ENCODE data around the gene UVSSA.

UVSSA gene

DNA sequence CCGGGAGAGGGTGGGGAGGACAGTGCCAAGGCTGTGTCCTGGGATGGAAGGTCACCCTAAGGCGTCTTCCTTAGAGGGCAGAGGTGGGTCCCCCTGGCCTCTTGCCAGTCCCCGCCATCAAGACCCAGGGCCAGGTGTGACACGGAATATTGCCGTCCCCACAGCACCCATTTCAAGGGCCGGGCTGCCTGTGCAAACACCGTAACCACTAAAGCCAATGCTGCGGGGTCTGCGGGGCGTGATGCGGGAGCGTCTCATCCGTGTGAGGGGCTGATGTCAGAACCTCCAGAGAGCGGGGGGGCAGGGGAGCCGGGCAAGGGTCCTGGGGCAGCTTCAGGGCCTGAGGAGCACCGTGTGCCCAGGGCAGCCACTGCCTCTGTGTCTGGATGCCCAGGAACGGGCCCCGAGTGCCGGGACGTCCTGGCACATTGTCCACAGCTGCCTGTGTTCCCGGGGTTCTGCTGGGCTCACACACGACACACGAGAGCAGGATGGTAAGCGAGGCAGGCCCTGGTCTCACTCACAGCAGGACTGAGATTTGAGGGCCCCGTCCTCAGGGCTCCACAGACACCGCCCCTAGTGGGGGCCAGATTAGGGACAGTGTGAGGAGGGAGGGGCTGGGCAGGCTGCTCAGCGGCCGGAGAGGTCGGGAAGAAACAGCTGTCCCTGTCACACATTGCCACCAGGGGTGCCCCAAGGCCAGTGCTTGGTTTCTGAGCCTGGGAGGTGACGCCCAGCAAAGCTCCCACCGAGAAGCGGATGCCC is 30.0 kb downstream of the UVSSA start:
- no peak overlapping the region for H3K4me3 ChIP-seq
- H3K9me3 ChIP-seq (ENCODE audit: low read depth, low read length), result no peaks in the 10 kb centered on the region
- no peak overlapping the region for H3K9ac ChIP-seq (ENCODE audit: insufficient read length)
- H3K27ac ChIP-seq, result no peak overlapping the region
- no peak for TF ChIP-seq EZH2 (IDR thresholded peaks at IDR 0.05)
- no peak for TF ChIP-seq FOXP2 (optimal IDR thresholded peaks at IDR 0.05; ENCODE audit: control extremely low read depth, extremely low read length, insufficient read depth)
- TF ChIP-seq POLR2AphosphoS5 (IDR thresholded peaks at IDR 0.05; ENCODE audit: borderline replicate concordance, low read depth, low read length), result no peak
- no peaks in the 10 kb centered on the region for H3K36me3 ChIP-seq (ENCODE audit: insufficient read depth, low read length)
- no peak for DNase-seq (ENCODE audit: low read depth, low spot score)

GRCh38 chr4:1377606-1378261 is 30.7 kb downstream of the UVSSA start:
- no peak for DNase-seq (ENCODE audit: low read depth, low spot score)
- H3K27ac ChIP-seq, result no peak overlapping the region
- no peak overlapping the region for H3K9ac ChIP-seq (ENCODE audit: insufficient read length)
- no peaks in the 10 kb centered on the region for H3K9me3 ChIP-seq (ENCODE audit: low read depth, low read length)
- H3K4me3 ChIP-seq, result no peak overlapping the region
- no peaks in the 10 kb centered on the region for H3K36me3 ChIP-seq (ENCODE audit: insufficient read depth, low read length)
- TF ChIP-seq POLR2AphosphoS5 (IDR thresholded peaks at IDR 0.05; ENCODE audit: borderline replicate concordance, low read depth, low read length), result no peak
- no peak for TF ChIP-seq FOXP2 (optimal IDR thresholded peaks at IDR 0.05; ENCODE audit: control extremely low read depth, extremely low read length, insufficient read depth)
- TF ChIP-seq EZH2 (IDR thresholded peaks at IDR 0.05), result no peak

GRCh38 chr4:1378559-1379231 is 31.7 kb downstream of the UVSSA start:
- no peak for DNase-seq (ENCODE audit: low read depth, low spot score)
- no peaks in the 10 kb centered on the region for H3K36me3 ChIP-seq (ENCODE audit: insufficient read depth, low read length)
- H3K9ac ChIP-seq (ENCODE audit: insufficient read length), result no peak overlapping the region
- TF ChIP-seq POLR2AphosphoS5 (IDR thresholded peaks at IDR 0.05; ENCODE audit: borderline replicate concordance, low read depth, low read length) (no peak), EZH2 (IDR thresholded peaks at IDR 0.05) (no peak), FOXP2 (optimal IDR thresholded peaks at IDR 0.05; ENCODE audit: control extremely low read depth, extremely low read length, insufficient read depth) (no peak)
- no peak overlapping the region for H3K27ac ChIP-seq
- no peak overlapping the region for H3K4me3 ChIP-seq
- H3K9me3 ChIP-seq (ENCODE audit: low read depth, low read length), result no peaks in the 10 kb centered on the region

DNA sequence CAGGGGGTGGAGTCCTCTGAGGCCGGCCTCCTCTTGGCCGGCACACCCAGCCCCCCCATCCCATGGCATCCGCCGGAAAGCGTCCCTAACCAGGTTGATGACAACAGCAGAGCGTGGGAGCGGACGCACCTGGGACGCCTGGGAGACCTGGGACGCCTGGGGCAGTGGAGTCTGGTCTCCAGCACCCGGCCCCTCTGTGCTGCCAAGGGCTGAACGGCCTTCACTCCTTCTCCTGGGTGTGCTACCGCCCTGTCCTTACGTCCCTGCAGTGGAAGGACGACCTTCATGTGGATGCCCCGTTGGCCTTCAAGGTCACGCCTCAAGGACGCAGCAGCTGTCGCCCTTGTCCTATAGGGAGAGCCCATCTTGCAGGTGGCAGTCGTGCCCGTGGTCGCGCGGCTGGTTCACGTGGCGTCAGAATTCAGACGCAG is 32.4 kb downstream of the UVSSA start:
- TF ChIP-seq EZH2 (IDR thresholded peaks at IDR 0.05) (no peak), FOXP2 (optimal IDR thresholded peaks at IDR 0.05; ENCODE audit: control extremely low read depth, extremely low read length, insufficient read depth) (no peak), POLR2AphosphoS5 (IDR thresholded peaks at IDR 0.05; ENCODE audit: borderline replicate concordance, low read depth, low read length) (no peak)
- Histone ChIP-seq H3K4me3 (no peak overlapping the region), H3K9me3 (ENCODE audit: low read depth, low read length) (no peaks in the 10 kb centered on the region), H3K36me3 (ENCODE audit: insufficient read depth, low read length) (no peaks in the 10 kb centered on the region), H3K27ac (no peak overlapping the region), H3K9ac (ENCODE audit: insufficient read length) (no peak overlapping the region)
- DNase-seq (ENCODE audit: low read depth, low spot score), result no peak

- no peak for TF ChIP-seq EZH2 (IDR thresholded peaks at IDR 0.05)
- TF ChIP-seq FOXP2 (optimal IDR thresholded peaks at IDR 0.05; ENCODE audit: control extremely low read depth, extremely low read length, insufficient read depth), result no peak
- TF ChIP-seq POLR2AphosphoS5 (IDR thresholded peaks at IDR 0.05; ENCODE audit: borderline replicate concordance, low read depth, low read length), result no peak
- no peaks in the 10 kb centered on the region for H3K36me3 ChIP-seq (ENCODE audit: insufficient read depth, low read length)
- H3K27ac ChIP-seq, result no peak overlapping the region
- no peaks in the 10 kb centered on the region for H3K9me3 ChIP-seq (ENCODE audit: low read depth, low read length)
- H3K4me3 ChIP-seq, result no peak overlapping the region
- H3K9ac ChIP-seq (ENCODE audit: insufficient read length), result no peak overlapping the region
- no peak for DNase-seq (ENCODE audit: low read depth, low spot score)
Measured at GRCh38 chr4:1379801-1380331, 32.9 kb downstream of the UVSSA start.

- no peak overlapping the region for H3K9ac ChIP-seq (ENCODE audit: insufficient read length)
- H3K36me3 ChIP-seq (ENCODE audit: insufficient read depth, low read length), result no peaks in the 10 kb centered on the region
- H3K4me3 ChIP-seq, result no peak overlapping the region
- H3K9me3 ChIP-seq (ENCODE audit: low read depth, low read length), result no peaks in the 10 kb centered on the region
- no peak for TF ChIP-seq POLR2AphosphoS5 (IDR thresholded peaks at IDR 0.05; ENCODE audit: borderline replicate concordance, low read depth, low read length)
- no peak overlapping the region for H3K27ac ChIP-seq
- DNase-seq (ENCODE audit: low read depth, low spot score), result no peak
Measured at GRCh38 chr4:1380368-1381151, 33.6 kb downstream of the UVSSA start.

DNA sequence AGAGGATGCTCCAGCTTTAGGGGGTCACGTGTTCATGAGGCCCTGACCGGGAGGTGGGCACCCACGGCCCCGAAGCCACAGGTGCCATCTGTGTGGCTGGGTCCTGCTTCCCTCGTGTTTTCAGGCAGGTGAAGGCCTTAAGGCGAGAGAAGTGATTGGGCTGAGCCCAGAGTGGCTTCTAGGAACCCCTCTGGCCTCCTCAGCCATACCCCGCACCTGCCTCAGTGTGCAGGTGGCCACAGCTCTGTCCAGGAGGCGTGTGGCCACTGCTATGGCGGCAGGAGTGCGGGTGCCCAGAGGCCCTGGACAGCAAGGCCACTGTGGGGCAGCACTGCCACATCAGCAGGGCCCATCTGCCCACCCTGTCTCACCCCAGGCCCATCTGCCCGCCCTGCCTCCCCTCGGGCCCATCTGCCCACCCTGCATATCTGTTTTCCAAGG is 34.2 kb downstream of the UVSSA start:
- DNase-seq (ENCODE audit: low read depth, low spot score), result no peak
- Histone ChIP-seq H3K9ac (ENCODE audit: insufficient read length) (no peak overlapping the region), H3K36me3 (ENCODE audit: insufficient read depth, low read length) (no peaks in the 10 kb centered on the region), H3K9me3 (ENCODE audit: low read depth, low read length) (no peaks in the 10 kb centered on the region), H3K27ac (no peak overlapping the region), H3K4me3 (no peak overlapping the region)
- TF ChIP-seq EZH2 (IDR thresholded peaks at IDR 0.05) (no peak), POLR2AphosphoS5 (IDR thresholded peaks at IDR 0.05; ENCODE audit: borderline replicate concordance, low read depth, low read length) (no peak), FOXP2 (optimal IDR thresholded peaks at IDR 0.05; ENCODE audit: control extremely low read depth, extremely low read length, insufficient read depth) (no peak)
